Hematopoietic multipotent progenitor cell treated with erythropoietin and hydrocortisone succinate and interleukin-3 and kit ligand, for 6 days (in vitro differentiated cells): ENCODE data around the gene ACLY.
A peak's percentile ranks its signal among the peaks of the same experiment; 100 is the strongest.
"Not testable (repeated sequence)": the region's sequence is repeated elsewhere in the genome, so short reads cannot be mapped to it uniquely, and the experiment has no call there.

Experiments
- DNase-seq: peaks from one replicate; pipeline ENCODE4 v3.0.0-alpha.2; 2015

Gene ACLY

GRCh38 chr17:41909088-41909487 lies 9.7 kb downstream of the ACLY start:
- DNase-seq, result no peak

GRCh38 chr17:41907633-41908539 lies 10.9 kb downstream of the ACLY start:
- no peak for DNase-seq

GRCh38 chr17:41907185-41907556 lies 11.6 kb downstream of the ACLY start:
- no peak for DNase-seq

DNA sequence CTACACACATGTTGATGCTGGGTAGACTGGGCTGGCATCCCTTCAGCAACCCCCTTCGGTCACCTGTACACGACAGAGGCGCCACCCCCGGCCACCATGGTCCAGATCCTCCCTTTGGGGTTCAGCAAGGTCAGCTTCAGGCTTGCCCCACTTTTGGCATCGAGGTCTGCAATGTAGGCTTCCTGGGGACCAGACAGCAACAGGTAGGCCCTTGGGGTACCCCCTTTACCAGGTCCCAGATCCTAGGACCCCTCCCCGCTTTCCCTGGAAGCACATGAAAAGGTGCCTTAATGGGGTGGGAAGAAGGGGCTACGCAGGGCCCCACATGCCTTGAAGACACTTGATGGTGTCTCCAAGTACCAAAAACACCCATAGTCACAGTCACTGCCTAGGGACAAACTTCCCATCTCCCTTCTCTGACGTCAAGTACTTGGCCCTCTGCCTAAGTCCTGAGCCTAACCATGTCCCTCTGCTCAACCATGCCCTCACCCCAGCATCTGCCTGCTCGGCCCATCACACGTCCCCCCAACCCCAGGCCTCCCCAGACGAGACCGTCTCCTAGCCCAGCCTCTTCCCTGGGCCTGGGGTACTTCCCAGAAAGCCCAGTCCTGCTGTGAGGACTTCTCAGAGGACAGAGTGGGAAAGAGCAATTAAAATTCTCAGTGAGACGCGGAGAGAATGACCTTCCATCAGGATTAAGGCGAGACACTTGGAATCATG lies 12.1 kb downstream of the ACLY start:
- DNase-seq, result no peak

GRCh38 chr17:41905172-41905571 lies 13.6 kb downstream of the ACLY start:
- DNase-seq, result no peak

DNA sequence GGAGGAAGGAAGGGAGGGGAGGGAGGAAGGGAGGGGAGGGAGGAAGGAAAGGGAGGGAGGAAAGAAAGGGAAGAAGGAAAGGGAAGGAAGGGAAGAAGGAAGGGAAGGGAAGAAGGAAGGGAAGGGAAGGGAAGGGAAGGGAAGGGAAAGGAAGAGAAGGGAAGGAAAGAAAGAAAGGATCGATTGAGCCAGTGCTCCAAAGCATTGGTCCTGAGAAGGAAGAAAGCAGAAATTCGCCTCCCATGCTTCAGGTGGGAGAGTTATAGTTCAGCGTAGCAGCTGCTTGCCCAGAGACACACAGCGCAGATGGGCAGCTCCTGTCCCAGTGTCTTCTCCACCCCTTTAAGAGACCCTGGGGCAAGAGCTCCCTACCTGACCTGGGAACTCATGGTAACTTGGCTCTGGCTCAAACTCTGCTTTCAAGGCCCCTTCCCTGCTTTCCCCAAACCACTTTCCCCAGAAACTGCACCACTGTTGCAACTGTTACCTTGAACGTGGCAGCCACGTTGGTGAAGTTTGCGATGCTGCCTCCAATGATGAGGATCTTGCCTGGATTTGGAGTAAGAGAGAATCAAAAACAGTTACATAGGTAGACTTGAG lies 14.4 kb downstream of the ACLY start:
- no peak for DNase-seq

DNA sequence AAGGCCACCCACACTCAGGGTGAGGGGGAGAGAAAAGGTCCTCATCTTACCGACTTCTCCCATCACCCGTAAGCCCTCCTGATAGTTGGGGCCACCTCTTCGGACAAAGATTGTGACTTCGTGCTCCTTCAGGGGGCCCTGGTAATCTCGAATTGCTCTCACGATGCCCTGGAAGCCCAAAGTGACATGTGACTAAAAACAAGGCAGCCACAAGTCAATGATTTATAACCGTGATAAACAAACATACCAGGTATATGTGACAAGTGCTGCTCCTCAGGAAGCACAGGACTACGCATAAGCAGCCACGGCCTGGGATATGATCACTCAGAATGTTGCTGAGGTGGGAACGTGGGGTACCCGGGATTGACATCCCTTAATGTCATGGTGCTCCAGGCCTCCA lies 17.1 kb downstream of the ACLY start:
- DNase-seq, result no peak

DNA sequence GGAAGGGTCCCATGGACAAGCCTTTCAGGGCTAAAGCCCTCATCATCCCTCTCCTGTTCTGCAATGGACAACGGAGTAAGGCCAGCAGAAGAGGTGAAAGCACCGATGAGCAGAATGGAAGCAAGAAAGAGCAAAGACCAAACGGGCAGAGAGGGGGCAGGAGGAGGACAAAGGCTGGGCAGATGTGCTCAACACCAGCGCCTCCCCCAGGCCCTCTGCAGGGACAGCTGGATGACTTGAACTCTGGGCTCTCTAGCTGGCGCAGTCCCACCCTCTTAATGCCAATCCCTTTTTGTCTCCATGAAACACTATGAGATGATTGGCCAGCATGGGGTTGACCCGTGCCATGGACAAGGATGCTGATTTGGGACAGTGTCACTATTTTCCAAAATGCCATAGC lies 22.0 kb downstream of the ACLY start:
- no peak for DNase-seq

DNA sequence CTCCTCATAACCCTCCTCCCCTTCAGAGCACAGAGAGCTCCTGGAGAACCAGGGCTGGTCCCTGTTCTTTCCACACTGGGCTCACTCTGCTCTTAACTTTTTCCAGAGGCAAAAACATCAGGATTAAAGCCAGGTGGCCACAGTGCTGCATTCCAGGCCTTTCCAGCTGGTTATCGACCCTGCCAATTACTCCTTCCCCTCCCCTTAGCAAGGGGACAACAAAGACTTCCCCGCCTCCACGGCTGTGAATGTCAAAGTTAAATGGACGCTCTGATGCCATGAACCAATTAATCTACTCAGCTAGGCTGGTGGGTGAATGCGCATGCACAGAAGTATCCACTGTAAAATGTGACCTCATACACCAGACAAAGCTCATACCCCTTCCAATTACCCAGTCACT lies 23.1 kb downstream of the ACLY start:
- DNase-seq, result no peak

DNA sequence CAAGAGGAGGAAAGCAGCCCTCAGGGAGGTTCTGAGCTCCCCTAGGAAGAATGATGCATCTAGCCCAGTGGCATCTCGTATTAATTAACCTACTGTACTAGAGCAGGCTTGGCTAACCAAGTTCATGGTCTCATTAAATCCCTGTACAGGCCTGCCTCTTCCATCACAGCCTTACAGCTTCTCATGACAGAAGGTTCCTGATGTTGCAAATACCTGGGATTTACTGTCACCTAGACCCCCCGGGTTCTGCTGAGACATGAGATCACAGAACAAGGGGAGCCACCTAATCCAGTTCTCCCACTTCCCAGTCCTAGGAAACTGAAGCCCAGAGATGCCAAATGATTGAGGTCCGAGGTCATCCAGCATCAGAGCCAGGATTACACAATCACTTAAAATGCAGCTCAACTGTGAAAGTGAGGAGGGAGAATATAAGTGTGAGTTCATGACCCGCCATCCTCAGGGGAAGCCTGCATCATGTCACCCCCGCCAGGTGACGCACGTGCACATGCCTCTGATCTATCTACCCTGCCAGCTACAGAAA lies 23.9 kb downstream of the ACLY start:
- DNase-seq, result no peak

DNA sequence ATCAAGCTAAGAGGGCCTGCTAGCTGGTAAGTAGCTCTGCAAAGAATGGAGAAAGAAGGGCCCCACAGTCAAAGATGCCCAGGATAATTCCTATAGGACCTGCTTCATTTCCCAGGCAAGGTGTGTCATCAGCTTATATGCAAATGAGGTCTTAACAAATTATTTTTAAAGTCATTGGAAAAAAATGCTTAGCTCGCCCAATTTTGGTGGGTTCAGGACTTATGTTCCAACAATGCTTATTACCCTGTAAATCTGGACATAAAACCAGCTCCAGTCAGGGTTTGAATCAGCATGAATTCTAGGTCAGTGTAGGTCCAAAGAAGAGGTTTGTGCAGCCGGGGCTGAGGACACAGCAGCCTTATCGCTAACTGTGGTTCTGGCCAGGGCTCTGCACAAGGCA lies 25.4 kb downstream of the ACLY start:
- no peak for DNase-seq

DNA sequence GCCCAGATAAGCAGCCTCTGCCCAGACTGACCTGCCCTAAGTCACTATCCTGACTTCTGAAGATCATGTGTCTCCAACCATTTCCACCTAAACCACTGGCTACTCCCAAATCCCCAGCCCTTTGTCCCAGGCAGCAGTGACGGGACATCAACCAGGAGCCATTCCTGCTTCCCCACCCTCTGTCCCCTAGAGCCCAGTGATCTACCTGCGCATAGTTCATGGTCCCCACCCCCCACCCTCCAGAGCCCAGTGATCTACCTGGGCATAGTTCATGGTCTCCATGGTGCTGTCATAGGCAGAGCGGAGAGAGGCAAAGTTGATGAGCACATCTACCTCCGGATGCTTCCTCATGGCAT lies 26.8 kb downstream of the ACLY start:
- DNase-seq, result no peak

DNA sequence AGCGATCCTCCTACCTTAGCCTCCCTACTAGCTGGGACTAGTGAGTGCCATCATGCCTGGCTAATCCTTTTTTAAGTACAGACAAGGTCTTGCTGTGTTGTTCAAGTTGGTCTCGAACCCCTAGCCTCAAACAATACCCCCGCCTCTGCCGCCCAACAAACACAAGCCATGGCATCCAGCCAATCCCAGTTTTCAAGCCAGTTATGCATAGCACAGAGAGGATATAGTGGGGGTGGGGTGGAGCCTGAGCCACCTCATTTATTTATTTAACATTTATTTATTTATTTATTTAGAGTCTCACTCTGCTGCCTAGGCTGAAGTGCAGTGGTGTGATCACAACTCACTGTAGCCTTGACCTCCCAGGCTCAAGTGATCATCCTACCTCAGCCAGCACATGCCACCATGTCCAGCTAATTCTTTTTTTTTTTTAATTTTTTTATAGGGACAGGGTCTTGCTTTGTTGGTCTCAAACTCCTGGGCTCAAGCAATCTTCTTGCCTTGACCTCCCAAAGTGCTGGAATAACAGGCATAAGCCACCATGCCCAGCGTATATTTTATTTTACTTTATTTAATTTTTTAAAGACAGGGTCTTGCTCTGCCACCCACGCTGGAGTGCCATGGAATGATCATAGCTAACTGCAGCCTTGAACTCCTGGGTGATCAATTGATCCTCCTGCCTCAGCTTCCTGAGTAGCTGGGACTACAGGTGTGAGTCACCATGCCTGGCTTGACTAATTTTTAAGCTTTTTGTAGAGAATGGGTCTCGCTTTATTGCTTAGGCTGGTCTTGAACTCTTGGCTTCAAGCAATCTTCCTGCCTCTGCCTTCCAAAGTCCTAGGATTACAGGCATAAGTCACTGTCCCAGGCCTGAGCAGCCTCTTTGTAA lies 27.4 kb downstream of the ACLY start:
- no peak for DNase-seq

DNA sequence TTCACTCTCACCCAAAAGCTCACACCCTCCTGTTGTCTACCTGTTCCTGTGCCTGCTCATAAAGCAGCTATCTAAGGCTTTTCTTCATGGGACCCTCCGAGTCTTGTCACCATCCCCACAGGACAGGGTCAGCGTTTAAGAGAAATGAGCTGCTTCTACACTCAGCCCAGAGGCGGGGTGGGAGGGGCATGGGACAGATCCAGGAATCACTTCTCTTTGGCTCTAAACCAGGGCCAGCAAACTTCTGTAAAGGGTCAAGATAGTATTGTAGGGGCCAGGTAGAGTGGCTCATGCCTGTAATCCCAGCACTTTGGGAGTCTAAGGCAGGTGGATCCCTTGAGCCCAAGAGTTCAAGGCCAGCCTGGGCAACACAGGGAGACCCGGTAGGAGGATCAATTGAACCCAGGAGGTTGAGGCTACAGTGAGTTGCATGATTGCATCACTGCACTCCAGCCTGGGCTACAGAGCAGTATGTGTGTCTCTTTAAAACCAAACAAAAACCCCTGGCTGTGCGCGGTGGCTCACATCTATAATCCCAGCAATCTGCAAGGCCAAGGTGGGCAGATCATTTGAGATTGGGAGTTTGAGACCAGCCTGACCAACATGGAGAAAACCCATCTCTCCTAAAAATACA lies 30.3 kb downstream of the ACLY start:
- DNase-seq, result no peak

GRCh38 chr17:41885733-41886132 lies 33.0 kb downstream of the ACLY start:
- DNase-seq, result peak; percentile 34

- DNase-seq, result no peak
These were observed 36.0 kb downstream of the ACLY start for GRCh38 chr17:41882756-41883155.

DNA sequence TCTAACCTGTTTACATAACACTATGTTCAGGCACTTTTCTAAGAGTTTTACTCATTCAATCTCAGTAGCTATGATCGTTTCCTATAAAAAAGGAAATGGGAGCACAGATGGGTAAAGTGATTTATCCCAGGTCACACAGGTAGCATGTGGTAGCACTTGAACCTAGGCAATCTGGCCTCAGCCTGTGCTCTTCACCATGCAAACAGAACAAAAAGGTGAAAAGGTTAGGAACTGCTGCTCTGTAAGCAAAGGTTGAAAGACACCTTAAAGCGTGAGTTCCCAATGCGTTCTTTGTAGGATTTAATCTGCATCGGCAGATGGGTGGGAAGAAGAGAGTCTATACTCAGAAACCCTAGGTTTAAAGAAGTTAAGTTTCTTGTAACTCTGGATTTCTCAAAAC lies 38.6 kb downstream of the ACLY start:
- no peak for DNase-seq

DNA sequence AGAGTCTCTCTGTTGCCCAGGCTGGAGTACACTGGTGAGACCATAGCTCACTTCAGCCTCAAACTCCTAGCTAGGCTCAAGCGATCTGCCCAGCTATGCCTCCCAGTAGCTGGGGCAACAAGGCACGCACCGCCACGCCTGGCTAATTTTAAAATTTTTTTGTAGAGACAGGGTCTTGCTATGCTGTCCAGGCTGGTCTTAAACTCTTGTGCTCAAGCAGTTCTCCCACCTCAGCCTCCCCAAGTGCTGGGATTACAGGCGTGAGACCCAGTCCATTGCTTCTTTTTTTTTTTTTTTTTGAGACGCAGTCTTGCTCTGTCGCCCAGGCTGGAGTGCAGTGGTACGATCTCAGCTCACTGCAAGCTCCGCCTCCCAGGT lies 44.5 kb downstream of the ACLY start:
- not testable (repeated sequence) for DNase-seq

DNA sequence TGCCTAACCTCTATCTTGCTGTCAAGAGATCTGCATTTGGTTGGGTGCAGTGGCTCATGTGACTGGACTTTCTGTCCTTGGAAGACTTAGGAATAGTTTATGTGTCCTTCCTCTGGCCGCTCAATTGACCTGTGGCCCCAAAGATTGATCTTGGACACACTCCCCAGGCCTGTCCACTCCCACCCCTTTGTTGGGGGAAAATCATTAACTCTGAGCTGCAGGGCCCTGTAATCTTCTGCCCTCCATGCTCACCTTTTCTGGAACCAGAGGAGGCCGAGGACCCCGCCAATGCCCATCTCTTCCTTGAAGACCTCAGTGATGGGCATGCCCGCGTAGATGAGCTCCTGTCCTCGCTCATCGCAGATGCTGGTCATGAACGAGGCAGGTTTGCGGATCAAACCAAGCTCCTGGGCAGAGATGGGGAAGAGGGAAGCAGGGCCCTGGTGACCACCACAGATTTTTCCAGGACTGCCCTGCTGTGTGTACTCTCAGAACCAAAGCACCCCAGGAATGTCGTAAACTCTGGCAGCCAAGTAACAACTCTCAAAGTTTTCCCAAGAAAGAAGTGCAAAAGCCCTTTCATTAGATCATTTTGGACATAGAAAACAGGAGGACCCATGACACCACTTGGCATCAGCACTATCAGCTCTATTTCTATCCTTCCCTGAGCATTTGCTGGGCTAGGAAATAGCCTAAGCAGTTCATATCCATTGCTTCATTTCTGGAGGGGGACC lies 45.0 kb downstream of the ACLY start:
- DNase-seq, result no peak

DNA sequence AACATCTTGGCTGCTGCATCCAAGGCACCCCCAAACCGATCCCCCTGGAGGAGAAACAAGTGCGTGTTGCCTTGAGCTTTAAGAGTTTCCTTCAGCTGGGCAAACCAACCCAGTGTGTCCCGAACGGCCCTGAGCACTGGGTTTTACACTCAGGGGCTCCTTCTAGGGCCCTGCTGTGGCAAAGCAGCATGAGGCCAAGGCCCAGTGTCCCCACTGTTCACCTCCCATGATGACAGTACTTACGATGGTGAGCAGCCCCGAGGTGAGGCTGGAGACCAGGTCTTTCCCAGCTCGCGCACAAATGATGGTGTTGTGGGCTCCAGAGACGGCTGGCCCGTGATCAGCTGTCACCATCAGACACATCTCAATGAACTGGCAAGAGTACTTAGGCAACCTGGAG lies 47.0 kb downstream of the ACLY start:
- no peak for DNase-seq

DNA sequence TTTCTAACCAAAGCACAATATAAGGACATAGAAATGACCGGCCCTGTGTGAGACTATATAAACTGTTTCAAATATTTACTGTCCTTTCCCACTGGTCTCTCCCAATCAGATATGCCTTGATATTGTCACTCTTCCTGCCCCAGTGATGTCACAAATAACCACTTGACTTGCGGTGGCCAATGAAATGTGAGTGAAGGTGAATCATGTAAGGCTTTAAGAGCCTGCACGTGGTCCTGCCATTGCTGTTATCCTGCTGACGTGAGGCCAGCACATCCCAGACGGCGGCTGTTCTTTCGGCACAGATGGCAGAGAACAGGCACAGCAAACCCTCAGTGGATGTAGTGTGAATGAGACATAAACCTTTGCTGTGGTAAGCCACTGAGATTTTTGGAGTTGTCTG lies 48.1 kb downstream of the ACLY start:
- DNase-seq, result no peak

DNA sequence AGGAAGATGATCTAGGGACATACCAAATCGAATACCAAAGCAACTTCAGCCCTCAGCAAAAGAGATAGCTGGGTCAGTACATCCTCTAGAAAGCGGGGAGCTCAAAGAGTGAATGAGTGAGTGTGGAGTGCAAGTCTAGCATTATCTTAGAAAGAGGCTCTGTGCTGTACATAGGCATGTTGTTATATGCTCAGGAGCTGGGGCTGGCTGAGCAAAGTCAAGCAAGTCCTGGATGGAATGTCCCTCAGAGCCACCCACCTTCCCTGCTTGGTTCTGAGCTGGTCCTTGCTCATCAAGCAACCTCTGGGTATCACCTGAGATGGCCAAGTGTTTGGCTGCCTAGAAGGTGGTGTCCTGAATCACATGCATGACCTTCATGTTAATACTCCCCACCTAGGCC lies 48.7 kb downstream of the ACLY start:
- DNase-seq, result no peak
